ENCODE measurements around the gene ZC3H13. TPM values are rescaled to one million over a fixed set of nuclear protein-coding genes. Genes with fewer than 3 reads are reported as not detected.

The ZC3H13 gene
- total RNA-seq, 1 experiment from 2014 or later = 378 TPM

- no peak for DNase-seq (ENCODE audit: low spot score)
- intact Hi-C loops (cut with micrococcal nuclease; ENCODE audit: unreplicated experiment) = no loop called here
- no TSS peak for BruUV-seq (replicated peaks)
- no peaks in the 10 kb centered on the region for H3K27me3 ChIP-seq (replicated peaks; ENCODE audit: insufficient read depth, low read depth, low read length, poor library complexity)
- ChIA-PET CTCF (no interaction called here), POLR2A (ENCODE audit: low non-redundant PET) (no interaction called here)
- H3K4me3 ChIP-seq (ENCODE audit: low read depth, low read length, poor library complexity, severe bottlenecking) = no peak overlapping the region
- TF ChIP-seq EZH2 (IDR thresholded peaks at IDR 0.05; ENCODE audit: borderline replicate concordance, low read depth, low read length, poor library complexity, severe bottlenecking) (no peak), CTCF (conservative IDR thresholded peaks at IDR 0.05; ENCODE audit: low read depth, low read length) (no peak)
- peaks cover 43% of the 10 kb centered on the region for H3K4me1 ChIP-seq (ENCODE audit: insufficient read depth, low read length, poor library complexity, severe bottlenecking)
- H3K27ac ChIP-seq (ENCODE audit: low read depth, low read length, poor library complexity, severe bottlenecking) = peak overlapping the region; percentile 12
- H3K9me3 ChIP-seq (ENCODE audit: low read depth, low read length, poor library complexity, severe bottlenecking) = peaks cover 4% of the 10 kb centered on the region
- peaks cover 5% of the 10 kb centered on the region for H3K36me3 ChIP-seq (ENCODE audit: insufficient read depth, low read length, poor library complexity, severe bottlenecking)
These were observed 6.9 kb upstream of the ZC3H13 start for GRCh38 chr13:46059405-46059804.

DNA sequence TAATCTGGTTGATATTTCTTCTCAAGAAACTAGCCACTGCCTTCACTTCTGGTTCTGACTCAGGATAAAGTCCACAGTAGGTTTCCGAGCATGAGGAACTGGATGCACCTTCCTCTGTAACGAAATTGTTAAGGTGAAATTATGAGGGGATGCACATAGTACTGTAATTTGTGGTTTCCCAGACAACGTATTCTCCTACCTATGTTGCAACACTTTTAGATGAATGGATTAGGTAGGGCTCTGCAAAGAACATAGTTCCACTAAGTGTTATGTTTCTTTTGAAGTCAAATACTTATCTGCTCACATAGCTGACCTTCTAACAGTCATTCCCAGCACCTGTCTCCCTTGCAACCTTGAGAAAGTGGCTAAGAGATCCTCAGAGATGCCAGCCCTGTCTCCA is 5.7 kb upstream of the ZC3H13 start:
- Histone ChIP-seq H3K9me3 (ENCODE audit: low read depth, low read length, poor library complexity, severe bottlenecking) (peaks cover 2% of the 10 kb centered on the region), H3K36me3 (ENCODE audit: insufficient read depth, low read length, poor library complexity, severe bottlenecking) (peaks cover 5% of the 10 kb centered on the region), H3K27me3 (replicated peaks; ENCODE audit: insufficient read depth, low read depth, low read length, poor library complexity) (no peaks in the 10 kb centered on the region), H3K27ac (ENCODE audit: low read depth, low read length, poor library complexity, severe bottlenecking) (peak overlapping the region; percentile 63), H3K4me1 (ENCODE audit: insufficient read depth, low read length, poor library complexity, severe bottlenecking) (peaks cover 43% of the 10 kb centered on the region), H3K4me3 (ENCODE audit: low read depth, low read length, poor library complexity, severe bottlenecking) (no peak overlapping the region)
- ChIA-PET CTCF (no interaction called here), POLR2A (ENCODE audit: low non-redundant PET) (interaction anchor here (0.6 kb wide), 1 partner anchor 68 kb away, joined by 3 read pairs; no protein-coding TSS in a partner anchor)
- intact Hi-C loops (cut with micrococcal nuclease; ENCODE audit: unreplicated experiment) = no loop called here
- BruUV-seq (replicated peaks) = no TSS peak
- DNase-seq (ENCODE audit: low spot score) = no peak
- TF ChIP-seq CTCF (conservative IDR thresholded peaks at IDR 0.05; ENCODE audit: low read depth, low read length) = no peak
- no peak for TF ChIP-seq EZH2 (IDR thresholded peaks at IDR 0.05; ENCODE audit: borderline replicate concordance, low read depth, low read length, poor library complexity, severe bottlenecking)

GRCh38 chr13:46057256-46058015 is 4.9 kb upstream of the ZC3H13 start:
- Histone ChIP-seq H3K36me3 (ENCODE audit: insufficient read depth, low read length, poor library complexity, severe bottlenecking) (peaks cover 5% of the 10 kb centered on the region), H3K27ac (ENCODE audit: low read depth, low read length, poor library complexity, severe bottlenecking) (peak overlapping the region; percentile 63), H3K4me3 (ENCODE audit: low read depth, low read length, poor library complexity, severe bottlenecking) (no peak overlapping the region), H3K27me3 (replicated peaks; ENCODE audit: insufficient read depth, low read depth, low read length, poor library complexity) (no peaks in the 10 kb centered on the region), H3K9me3 (ENCODE audit: low read depth, low read length, poor library complexity, severe bottlenecking) (no peaks in the 10 kb centered on the region), H3K4me1 (ENCODE audit: insufficient read depth, low read length, poor library complexity, severe bottlenecking) (peaks cover 43% of the 10 kb centered on the region)
- TF ChIP-seq CTCF (conservative IDR thresholded peaks at IDR 0.05; ENCODE audit: low read depth, low read length) (no peak), EZH2 (IDR thresholded peaks at IDR 0.05; ENCODE audit: borderline replicate concordance, low read depth, low read length, poor library complexity, severe bottlenecking) (no peak)
- no peak for DNase-seq (ENCODE audit: low spot score)
- ChIA-PET POLR2A (ENCODE audit: low non-redundant PET) (interaction anchor here (0.6 kb wide), 1 partner anchor 69 kb away, joined by 3 read pairs; no protein-coding TSS in a partner anchor), CTCF (no interaction called here)
- BruUV-seq (replicated peaks) = no TSS peak
- intact Hi-C loops (cut with micrococcal nuclease; ENCODE audit: unreplicated experiment) = no loop called here

Data from A673 (cell line).